Stomach (tissue), 9 donors: Measurements from ENCODE around the gene GUCY2C. TPM values are rescaled to one million over a fixed set of nuclear protein-coding genes. Genes with fewer than 3 reads are reported as not detected.

Experiments used
- DNase-seq, 2 donors: peaks; one replicate each; pipeline versions ENCODE4 v3.0.0 to v3.0.0-alpha.2; 2013 to 2019
- H3K27ac ChIP-seq, 5 donors: fragments of 200-600 bp in 4 of 5; sonication (generic) in 4 of 5; one replicate each; pipeline ENCODE4 v1.5.1; 2013 to 2019; ENCODE audit warnings: mild to moderate bottlenecking in 1 of 5, moderate library complexity in 1 of 5
- H3K27me3 ChIP-seq, 3 donors: fragments of 200-600 bp; sonication (generic); one replicate each; pipeline ENCODE4 v1.5.1; 2017 to 2019; ENCODE audit warnings: mixed run types in 1 of 3
- H3K36me3 ChIP-seq, 4 donors: fragments of 200-600 bp; sonication (generic); 1 replicate in 3 of 4; 2 replicates in 1 of 4; pipeline ENCODE4 v1.5.1; 2016 to 2019
- H3K4me1 ChIP-seq, 4 donors: fragments of 200-600 bp; sonication (generic); one replicate each; pipeline ENCODE4 v1.5.1; 2016 to 2019
- H3K4me3 ChIP-seq, 4 donors: fragments of 200-600 bp; sonication (generic) in 3 of 4; one replicate each; pipeline ENCODE4 v1.5.1; 2016 to 2019; ENCODE audit warnings: mild to moderate bottlenecking in 1 of 4
- H3K9me3 ChIP-seq, 4 donors: fragments of 200-600 bp; sonication (generic); one replicate each; pipeline ENCODE4 v1.5.1; 2016 to 2019
- EP300 ChIP-seq: sonication (generic); formaldehyde crosslinking; IDR thresholded peaks from one replicate; pipeline ENCODE4 v1.6.1; 2017; ENCODE audit warnings: antibody characterized with exemption
- POLR2A ChIP-seq, 4 donors: fragments of 450-650 bp; IDR thresholded peaks; one replicate each; pipeline ENCODE4 v1.6.1; 2016; ENCODE audit warnings: antibody characterized with exemption in 4 of 4, control low read depth in 2 of 4, mild to moderate bottlenecking in 1 of 4, moderate library complexity in 1 of 4
- POLR2AphosphoS5 ChIP-seq, 3 donors: sonication (generic); formaldehyde crosslinking; IDR thresholded peaks; one replicate each; pipeline ENCODE4 v1.6.1; 2016; ENCODE audit warnings: antibody characterized with exemption in 3 of 3
- WGBS, 5 donors: extraction: QIAGEN DNeasy Blood & Tissue Kit in 3 of 5; methylation state at CpG; one replicate each; pipeline versions ENCODE4 v1.1.5 to v1.1.7; 2013 to 2018; 5-methylcytosine and 5-hydroxymethylcytosine counted together
- intact Hi-C: fragments of 100-400 bp; cut with DNase I; formaldehyde crosslinking; loops from one replicate; pipeline ENCODE4 v1.15.1; 2023; ENCODE audit warnings: low total_unique reads
- polyA plus RNA-seq, 3 donors: library from polyadenylated mRNA; stranded (reverse); fragments of 200-250 nt; gene quantifications; one replicate each; pipeline ENCODE4 v1.2.3, GENCODE V29; 2013
- total RNA-seq, 5 donors: library from RNA; depleted of rRNA; stranded (reverse); fragments of >200 nt; gene quantifications; one replicate each; pipeline versions ENCODE4 v1.1.0 to v1.2.3, GENCODE V29; 2014 to 2016
- TF ChIP-seq, protein P1 (sequence below), 7 experiments: fragments of 450-650 bp in 4 of 7; fragments of 200-600 bp in 3 of 7; sonication (generic) in 3 of 7; IDR thresholded peaks; one replicate each; pipeline ENCODE4 v1.5.1; 2016 to 2019; ENCODE audit warnings: antibody characterized with exemption in 7 of 7, control low read depth in 2 of 7, mild to moderate bottlenecking in 1 of 7
- donor health status: healthy with polysubstance abuse.
- donor health status: Bipolar disorder and iron deficiency.
- donor health status: healthy.

The GUCY2C gene
- total and polyA plus RNA-seq, 8 donors = 0.05 to 31.0 (median 1.4) TPM; not detected in 4

- H3K4me1 ChIP-seq = no peaks in the 10 kb centered on the region
- H3K27ac ChIP-seq = no peak overlapping the region
- DNase-seq = no peak
- H3K4me3 ChIP-seq = no peak overlapping the region
- H3K9me3 ChIP-seq = no peaks in the 10 kb centered on the region
- intact Hi-C loops = no loop called here
- no peaks in the 10 kb centered on the region for H3K27me3 ChIP-seq
- H3K36me3 ChIP-seq = no peaks in the 10 kb centered on the region
- TF ChIP-seq POLR2AphosphoS5 (IDR thresholded peaks at IDR 0.05) (no peak), POLR2A (IDR thresholded peaks at IDR 0.05) (no peak), EP300 (no peak)
- TF ChIP-seq, protein P1, sequence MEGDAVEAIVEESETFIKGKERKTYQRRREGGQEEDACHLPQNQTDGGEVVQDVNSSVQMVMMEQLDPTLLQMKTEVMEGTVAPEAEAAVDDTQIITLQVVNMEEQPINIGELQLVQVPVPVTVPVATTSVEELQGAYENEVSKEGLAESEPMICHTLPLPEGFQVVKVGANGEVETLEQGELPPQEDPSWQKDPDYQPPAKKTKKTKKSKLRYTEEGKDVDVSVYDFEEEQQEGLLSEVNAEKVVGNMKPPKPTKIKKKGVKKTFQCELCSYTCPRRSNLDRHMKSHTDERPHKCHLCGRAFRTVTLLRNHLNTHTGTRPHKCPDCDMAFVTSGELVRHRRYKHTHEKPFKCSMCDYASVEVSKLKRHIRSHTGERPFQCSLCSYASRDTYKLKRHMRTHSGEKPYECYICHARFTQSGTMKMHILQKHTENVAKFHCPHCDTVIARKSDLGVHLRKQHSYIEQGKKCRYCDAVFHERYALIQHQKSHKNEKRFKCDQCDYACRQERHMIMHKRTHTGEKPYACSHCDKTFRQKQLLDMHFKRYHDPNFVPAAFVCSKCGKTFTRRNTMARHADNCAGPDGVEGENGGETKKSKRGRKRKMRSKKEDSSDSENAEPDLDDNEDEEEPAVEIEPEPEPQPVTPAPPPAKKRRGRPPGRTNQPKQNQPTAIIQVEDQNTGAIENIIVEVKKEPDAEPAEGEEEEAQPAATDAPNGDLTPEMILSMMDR (IDR thresholded peaks at IDR 0.05) = no peak
These were observed 2.2 kb upstream of the GUCY2C start for GRCh38 chr12:14698555-14698954.

GRCh38 chr12:14695715-14696141 is 671 bp downstream of the GUCY2C start:
- Histone ChIP-seq H3K4me3 (no peak overlapping the region), H3K36me3 (no peaks in the 10 kb centered on the region), H3K9me3 (no peaks in the 10 kb centered on the region), H3K4me1 (no peaks in the 10 kb centered on the region), H3K27me3 (no peaks in the 10 kb centered on the region), H3K27ac (no peak overlapping the region)
- intact Hi-C loops = no loop called here
- DNase-seq = no peak
- 80 to 89% (median 81%) methylated on average over 5 of the region's 5 CpGs for WGBS, 5 donors
- no peak for TF ChIP-seq POLR2AphosphoS5 (IDR thresholded peaks at IDR 0.05)
- TF ChIP-seq EP300 = no peak

- no peak for DNase-seq
- no peaks in the 10 kb centered on the region for H3K36me3 ChIP-seq
- no peak overlapping the region for H3K27ac ChIP-seq
- no peaks in the 10 kb centered on the region for H3K27me3 ChIP-seq
- TF ChIP-seq, protein P1 (IDR thresholded peaks at IDR 0.05) = no peak
- TF ChIP-seq EP300 (no peak), POLR2AphosphoS5 (IDR thresholded peaks at IDR 0.05) (no peak), POLR2A (IDR thresholded peaks at IDR 0.05) (no peak)
- no peaks in the 10 kb centered on the region for H3K4me1 ChIP-seq
- 69 to 84% (median 79%) methylated on average over 3 of the region's 3 CpGs for whole genome bisulfite sequencing, 5 donors
- intact Hi-C loops = no loop called here
- no peak overlapping the region for H3K4me3 ChIP-seq
- H3K9me3 ChIP-seq = no peaks in the 10 kb centered on the region
These were observed 1.4 kb downstream of the GUCY2C start for GRCh38 chr12:14694970-14695369.

- no peak overlapping the region for H3K27ac ChIP-seq
These were observed 2.2 kb downstream of the GUCY2C start for GRCh38 chr12:14694145-14694714.

DNA sequence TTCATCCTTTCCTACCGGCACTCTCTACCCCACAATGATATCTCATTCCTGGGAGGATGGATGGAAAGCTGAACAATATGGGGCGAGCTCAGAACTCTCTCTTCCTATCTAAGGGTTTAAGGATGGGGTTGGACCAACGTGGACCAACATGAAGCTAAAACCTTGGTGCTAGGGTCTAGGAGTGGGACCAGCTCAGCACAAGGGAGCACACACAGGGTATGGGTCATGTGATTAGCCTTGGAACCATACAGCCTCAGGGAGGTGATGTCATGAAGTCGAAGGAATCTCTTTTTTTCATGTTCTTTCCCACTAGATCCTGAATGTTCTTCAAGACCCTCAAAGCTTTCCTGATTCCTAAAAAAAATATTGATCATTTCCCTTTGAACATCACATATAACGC is 3.3 kb downstream of the GUCY2C start:
- no peak for DNase-seq
- Histone ChIP-seq H3K36me3 (no peaks in the 10 kb centered on the region), H3K27ac (no peak overlapping the region), H3K4me3 (no peak overlapping the region), H3K4me1 (no peaks in the 10 kb centered on the region), H3K27me3 (no peaks in the 10 kb centered on the region), H3K9me3 (no peaks in the 10 kb centered on the region)
- 83 to 91% (median 84%) methylated on average over 5 of the region's 5 CpGs for WGBS, 5 donors
- TF ChIP-seq, protein P1 (IDR thresholded peaks at IDR 0.05) = no peak
- TF ChIP-seq POLR2A (IDR thresholded peaks at IDR 0.05) = no peak
- intact Hi-C loops = no loop called here

More at GRCh38 chr12:14694145-14694714, 2.2 kb downstream of the GUCY2C start:
- no peaks in the 10 kb centered on the region for H3K4me1 ChIP-seq
- no peaks in the 10 kb centered on the region for H3K27me3 ChIP-seq
- H3K9me3 ChIP-seq = no peaks in the 10 kb centered on the region
- intact Hi-C loops = no loop called here
- 75 to 94% (median 78%) methylated on average over 3 of the region's 3 CpGs for WGBS, 5 donors
- no peak for DNase-seq
- H3K36me3 ChIP-seq = no peaks in the 10 kb centered on the region
- TF ChIP-seq POLR2AphosphoS5 (IDR thresholded peaks at IDR 0.05) = no peak
- H3K4me3 ChIP-seq = no peak overlapping the region
